DMS153 (cell line): ENCODE data around the gene HEG1.
"Not testable (repeated sequence)": the region's sequence is repeated elsewhere in the genome, so short reads cannot be mapped to it uniquely, and the experiment has no call there.

Source experiments
- DNase-seq: peaks from one replicate; lab custom pipeline; 2025; lab: John Stamatoyannopoulos, UW

The HEG1 gene

GRCh38 chr3:124986192-124987143, 69.3 kb downstream of the HEG1 start:
- DNase-seq: no peak

- DNase-seq: no peak
Measured at GRCh38 chr3:124985349-124985748, 70.4 kb downstream of the HEG1 start.

GRCh38 chr3:124984754-124985153, 71.0 kb downstream of the HEG1 start:
- DNase-seq: no peak

GRCh38 chr3:124982855-124983254, 72.9 kb downstream of the HEG1 start:
- DNase-seq: no peak

GRCh38 chr3:124981472-124981871, 74.3 kb downstream of the HEG1 start:
- no peak for DNase-seq

GRCh38 chr3:124978627-124979026, 77.2 kb downstream of the HEG1 start:
- DNase-seq: no peak

GRCh38 chr3:124976383-124976782, 79.4 kb downstream of the HEG1 start:
- DNase-seq: no peak

- no peak for DNase-seq
Measured at GRCh38 chr3:124974691-124975090, 81.1 kb downstream of the HEG1 start.

- no peak for DNase-seq
Measured at GRCh38 chr3:124973290-124973689, 82.5 kb downstream of the HEG1 start.

GRCh38 chr3:124972457-124972856, 83.3 kb downstream of the HEG1 start:
- DNase-seq: peak; percentile 63

- no peak for DNase-seq
Measured at GRCh38 chr3:124969963-124970722, 85.7 kb downstream of the HEG1 start.

GRCh38 chr3:124969190-124969589, 86.6 kb downstream of the HEG1 start:
- DNase-seq: no peak

GRCh38 chr3:124967964-124968363, 87.8 kb downstream of the HEG1 start:
- DNase-seq: no peak

GRCh38 chr3:124966521-124967445, 89.0 kb downstream of the HEG1 start:
- no peak for DNase-seq

GRCh38 chr3:124965413-124965812, 90.4 kb downstream of the HEG1 start:
- DNase-seq: peak; percentile 67

GRCh38 chr3:124964387-124964786, 91.4 kb downstream of the HEG1 start:
- no peak for DNase-seq

- no peak for DNase-seq
Measured at GRCh38 chr3:124963755-124964154, 92.0 kb downstream of the HEG1 start.

- DNase-seq: no peak
Measured at GRCh38 chr3:124962403-124962940, 93.3 kb downstream of the HEG1 start.

- DNase-seq: no peak
Measured at GRCh38 chr3:124960698-124961097, 95.1 kb downstream of the HEG1 start.

- no peak for DNase-seq
Measured at GRCh38 chr3:124960105-124960504, 95.7 kb downstream of the HEG1 start.

- not testable (repeated sequence) for DNase-seq
Measured at GRCh38 chr3:124957951-124958350, 97.8 kb downstream of the HEG1 start.
